GM12878 (cell line): Measurements from ENCODE around the gene PIK3C2B. TPM values are rescaled to one million over a fixed set of nuclear protein-coding genes. Genes with fewer than 3 reads are reported as not detected.

Experiments
- ATAC-seq: fragments of 200-7000 bp; cut with Tn5 transposase; 3 replicates; pipeline ENCODE4 v1.9.1; 2020; ENCODE audit warnings: mild to moderate bottlenecking, moderate library complexity
- BruUV-seq: library from RNA; stranded (reverse); fragments of 400-500 nt; replicated peaks from 2 replicates; lab custom pipeline; 2021; lab: Mats Ljungman, UMichigan
- CTCF ChIA-PET: fragments of 300-600 bp; sonication (Branson Sonifier 250); formaldehyde crosslinking; extraction: SDS; loops from one replicate; lab custom pipeline; 2021; ENCODE audit warnings: inconsistent platforms; lab: Yijun Ruan, JAX
- POLR2A ChIA-PET: fragments of 350-600 bp; formaldehyde crosslinking; extraction: SDS; loops from one replicate; lab custom pipeline; 2021; ENCODE audit warnings: inconsistent platforms; lab: Charles Lee
- RAD21 ChIA-PET: fragments of 300-600 bp; sonication (Branson Sonifier 250); formaldehyde crosslinking; loops from one replicate; lab custom pipeline; 2023; ENCODE audit warnings: antibody characterized with exemption; ENCODE audit not compliant: unreplicated experiment; lab: Charles Lee
- SMC1A ChIA-PET: fragments of 300-600 bp; sonication (Branson Sonifier 250); formaldehyde crosslinking; loops from one replicate; lab custom pipeline; 2023; ENCODE audit not compliant: unreplicated experiment, uncharacterized antibody; lab: Charles Lee
- DNase-seq: peaks from one replicate; pipeline ENCODE4 v3.0.0-alpha.2; 2011; ENCODE audit warnings: low read depth, low spot score
- FAIRE-seq: peaks from 3 replicates; lab custom pipeline; 2011; peaks lifted over from hg19 to GRCh38; lab: Jason Lieb, UNC
- H2AFZ ChIP-seq: 2 replicates; pipeline ENCODE4 v1.6.0; 2011; ENCODE audit warnings: low read depth, low read length, control low read depth; ENCODE audit not compliant: control insufficient read depth
- H3K27ac ChIP-seq: 2 replicates; pipeline ENCODE4 v1.5.1; 2011; ENCODE audit warnings: control low read depth; ENCODE audit not compliant: control insufficient read depth, insufficient read depth
- H3K27me3 ChIP-seq, 2 experiments: replicated peaks in 1 of 2; 2 replicates each; pipeline versions ENCODE4 v1.6.0 to v1.6.1; 2011; ENCODE audit warnings: low read length in 1 of 2; ENCODE audit not compliant: control insufficient read depth in 2 of 2, insufficient read depth in 2 of 2
- H3K36me3 ChIP-seq, 2 experiments: 2 replicates each; pipeline ENCODE4 v1.5.1; 2011; ENCODE audit warnings: low read length in 1 of 2; ENCODE audit not compliant: control insufficient read depth in 2 of 2, insufficient read depth in 2 of 2
- H3K4me1 ChIP-seq: 2 replicates; pipeline ENCODE4 v1.6.1; 2011; ENCODE audit warnings: mild to moderate bottlenecking, low read length, moderate library complexity, mixed read lengths; ENCODE audit not compliant: control insufficient read depth, insufficient read depth
- H3K4me2 ChIP-seq: 2 replicates; pipeline ENCODE4 v1.6.0; 2011; ENCODE audit warnings: control low read depth; ENCODE audit not compliant: control insufficient read depth, insufficient read depth
- H3K4me3 ChIP-seq: fragments of 200-600 bp; sonication (generic); 2 replicates; pipeline ENCODE4 v1.5.1; 2016
- H3K79me2 ChIP-seq: 2 replicates; pipeline ENCODE4 v1.6.0; 2011; ENCODE audit warnings: low read length; ENCODE audit not compliant: control insufficient read depth, insufficient read depth
- H3K9ac ChIP-seq: 2 replicates; pipeline ENCODE4 v1.8.0; 2011; ENCODE audit warnings: low read length, control low read depth, mixed read lengths; ENCODE audit not compliant: control insufficient read depth, insufficient read depth
- H3K9me3 ChIP-seq: replicated peaks from 3 replicates; pipeline ENCODE4 v1.5.1; 2011; ENCODE audit warnings: mild to moderate bottlenecking, low read length; ENCODE audit not compliant: control insufficient read depth, insufficient read depth
- H4K20me1 ChIP-seq: 2 replicates; pipeline ENCODE4 v1.6.0; 2011; ENCODE audit not compliant: control insufficient read depth, insufficient read depth
- IKZF1 ChIP-seq: fragments of 450-650 bp; conservative IDR thresholded peaks from 2 replicates; pipeline ENCODE4 v1.6.1; 2017; ENCODE audit warnings: antibody characterized with exemption, mild to moderate bottlenecking
- WGBS: methylation state at CpG from one replicate; pipeline ENCODE4 v1.1.6; 2016; ENCODE audit warnings: low lambda C conversion rate; ENCODE audit not compliant: insufficient replicate concordance, insufficient coverage; ENCODE audit errors: missing lambda C conversion rate; 5-methylcytosine and 5-hydroxymethylcytosine counted together
- in situ Hi-C: fragments of 300-500 bp; cut with MboI; formaldehyde crosslinking; loops from 9 replicates; pipeline ENCODE4 v1.14.3; 2018; ENCODE audit warnings: mixed read lengths
- intact Hi-C: fragments of 100-400 bp; cut with micrococcal nuclease; formaldehyde crosslinking; loops from one replicate; pipeline ENCODE4 v1.14.2; 2022; ENCODE audit not compliant: unreplicated experiment
- polyA plus RNA-seq, 11 experiments: library from polyadenylated mRNA; depleted of rRNA in 4 of 11; unstranded in 6 of 11; stranded (reverse) in 5 of 11; fragments of >200 nt; fragmentation: Nextera tagmentation in 4 of 11; fragmentation: Illumina TruSeq in 1 of 11; extraction: Ambion mirVana in 4 of 11; extraction: Trizol in 1 of 11; gene quantifications; 1 replicate in 1 of 11; 2 replicates in 10 of 11; pipeline versions ENCODE4 v1.2.1 to v1.2.3, GENCODE V29; 2011 to 2016; ENCODE audit warnings: inconsistent platforms in 2 of 11, missing spikeins in 2 of 11, low read depth in 1 of 11
- total RNA-seq, 4 experiments: library from RNA; depleted of rRNA in 3 of 4; stranded (reverse); fragments of >200 nt in 3 of 4; fragmentation: Illumina TruSeq in 1 of 4; extraction: Trizol in 1 of 4; gene quantifications; 2 replicates each; pipeline versions ENCODE4 v1.2.1 to v1.2.3, GENCODE V29; 2013 to 2021
- TF ChIP-seq, protein P1 (sequence below): fragments of 450-650 bp; IDR thresholded peaks from 2 replicates; pipeline ENCODE4 v1.6.1; 2016; ENCODE audit warnings: mild to moderate bottlenecking

PIK3C2B gene
- total and polyA plus RNA-seq, 10 of the 15 experiments (the other 5 are each of a cell fraction or from before 2014, with no cell fraction given), result 2.2 to 38.1 (median 11.4) TPM

DNA sequence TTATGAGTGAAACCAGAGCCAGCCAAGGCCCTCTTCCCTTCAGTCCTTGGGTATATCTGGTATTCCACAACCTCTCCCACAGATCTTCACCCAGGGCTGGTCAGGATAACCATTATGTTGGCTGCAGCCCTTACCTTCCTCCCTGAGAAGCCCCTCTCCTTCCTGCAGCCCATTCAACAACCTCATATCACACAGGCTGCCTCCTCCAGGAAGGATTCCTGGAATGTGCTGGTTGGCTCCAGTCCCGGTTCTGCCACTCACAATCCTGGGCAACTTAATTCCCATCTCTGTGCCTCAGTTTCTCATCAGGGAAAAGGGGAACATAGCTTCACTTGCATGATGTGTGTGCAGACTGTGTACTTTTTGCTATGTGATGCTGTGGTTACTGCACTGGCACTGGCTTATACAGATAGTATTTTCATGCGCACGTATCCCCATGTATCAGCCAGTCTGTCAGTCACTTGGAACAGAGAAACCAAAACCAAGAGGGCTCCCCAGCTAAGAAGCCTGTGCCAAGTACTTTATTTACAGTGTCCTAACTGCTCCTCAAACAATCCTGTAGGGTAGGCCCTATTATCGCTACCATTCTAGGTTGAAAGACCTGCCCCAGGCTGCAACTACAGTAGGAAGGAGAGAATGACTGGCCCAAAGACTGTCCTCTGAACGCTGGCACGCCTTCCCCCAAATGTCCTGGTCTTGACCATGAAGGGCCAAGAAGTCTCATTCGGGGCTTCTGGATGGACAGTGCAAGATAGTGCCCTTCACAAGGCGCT is 43.1 kb downstream of the PIK3C2B start:
- peaks cover 19% of the 10 kb centered on the region for H3K4me1 ChIP-seq
- no peak overlapping the region for H3K9ac ChIP-seq

More for the DNA sequence above, 43.1 kb downstream of the PIK3C2B start:
- ChIA-PET POLR2A (interaction anchor here (0.6 to 3.3 kb wide), 8 partner anchors 13 to 63 kb away, joined by 3 to 41 read pairs (median 4); partner anchors contain the start of gene PIK3C2B), CTCF (interaction anchor here (0.5 to 51.8 kb wide), 3 partner anchors 19 to 39 kb away, joined by 3 to 2021 read pairs (median 106); partner anchors contain the start of gene PIK3C2B), SMC1A (interaction anchor here (0.6 to 33.8 kb wide), 8 partner anchors 11 to 301 kb away, joined by 3 to 939 read pairs (median 21); partner anchors contain the start of gene PIK3C2B), RAD21 (interaction anchor here (0.7 to 13.8 kb wide), 9 partner anchors 8 to 356 kb away, joined by 3 to 441 read pairs (median 8); partner anchors contain the start of gene PIK3C2B)
- H2AFZ ChIP-seq, result no peak overlapping the region
- no peaks in the 10 kb centered on the region for H3K79me2 ChIP-seq
- peaks cover 3 to 15% of the 10 kb centered on the region in 2 experiments; a peak in 3 of 4 replicates for H3K36me3 ChIP-seq
- H3K4me2 ChIP-seq, result no peak overlapping the region
- intact Hi-C loops, result no loop called here
- ATAC-seq, result no peak
- H3K27ac ChIP-seq, result no peak overlapping the region
- no peaks in the 10 kb centered on the region for H3K9me3 ChIP-seq
- H4K20me1 ChIP-seq, result no peaks in the 10 kb centered on the region
- H3K27me3 ChIP-seq, result no peaks in the 10 kb centered on the region
- peak; percentile 62 for FAIRE-seq
- TF ChIP-seq IKZF1, result no peak
- TF ChIP-seq, protein P1, sequence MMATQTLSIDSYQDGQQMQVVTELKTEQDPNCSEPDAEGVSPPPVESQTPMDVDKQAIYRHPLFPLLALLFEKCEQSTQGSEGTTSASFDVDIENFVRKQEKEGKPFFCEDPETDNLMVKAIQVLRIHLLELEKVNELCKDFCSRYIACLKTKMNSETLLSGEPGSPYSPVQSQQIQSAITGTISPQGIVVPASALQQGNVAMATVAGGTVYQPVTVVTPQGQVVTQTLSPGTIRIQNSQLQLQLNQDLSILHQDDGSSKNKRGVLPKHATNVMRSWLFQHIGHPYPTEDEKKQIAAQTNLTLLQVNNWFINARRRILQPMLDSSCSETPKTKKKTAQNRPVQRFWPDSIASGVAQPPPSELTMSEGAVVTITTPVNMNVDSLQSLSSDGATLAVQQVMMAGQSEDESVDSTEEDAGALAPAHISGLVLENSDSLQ, result peak; percentile 33; the same call in 1 of the 2 replicates
- BruUV-seq, result no TSS peak
- DNase-seq, result no peak
- in situ Hi-C loops, result no loop called here
- 35% methylated on average over 8 of the region's 8 CpGs for WGBS
- no peak overlapping the region for H3K4me3 ChIP-seq
